Panc1 (cell line): Measurements from ENCODE around the gene TSC2. TPM values are rescaled to one million over a fixed set of nuclear protein-coding genes. Genes with fewer than 3 reads are reported as not detected.

Experiments
- ATAC-seq: fragments of 200-7000 bp; cut with Tn5 transposase; 2 replicates; pipeline ENCODE4 v1.9.1; 2020; ENCODE audit warnings: mild to moderate bottlenecking, moderate library complexity
- BruUV-seq: library from RNA; stranded (reverse); fragments of 400-500 nt; replicated peaks from 2 replicates; lab custom pipeline; 2021; lab: Mats Ljungman, UMichigan
- CTCF ChIA-PET: fragments of 300-600 bp; sonication (Branson Sonifier 250); formaldehyde crosslinking; loops from one replicate; lab custom pipeline; 2022; ENCODE audit warnings: antibody characterized with exemption; lab: Charles Lee
- POLR2A ChIA-PET: fragments of 300-600 bp; sonication (Branson Sonifier 250); formaldehyde crosslinking; loops from one replicate; lab custom pipeline; 2022; ENCODE audit warnings: antibody characterized with exemption; lab: Charles Lee
- DNase-seq: peaks from one replicate; pipeline ENCODE4 v3.0.0-alpha.2; 2010; ENCODE audit warnings: low read depth, low spot score
- H3K27ac ChIP-seq: 2 replicates; pipeline ENCODE4 v1.5.1; 2011; ENCODE audit warnings: mild to moderate bottlenecking, low read length, inconsistent platforms
- H3K27me3 ChIP-seq: fragments of 200-500 bp; sonication (Bioruptor generic); 2 replicates; pipeline ENCODE4 v1.6.0; 2014; ENCODE audit warnings: low read length, inconsistent platforms; ENCODE audit not compliant: control insufficient read depth, insufficient read depth
- H3K36me3 ChIP-seq: fragments of 200-500 bp; sonication (Bioruptor generic); 2 replicates; pipeline ENCODE4 v1.5.1; 2014; ENCODE audit warnings: inconsistent platforms, mild to moderate bottlenecking, low read length, moderate library complexity; ENCODE audit not compliant: control insufficient read depth, insufficient read depth
- H3K4me1 ChIP-seq: 2 replicates; pipeline ENCODE4 v1.5.1; 2011; ENCODE audit warnings: inconsistent platforms, mild to moderate bottlenecking, low read length, moderate library complexity; ENCODE audit not compliant: control insufficient read depth, insufficient read depth
- H3K4me3 ChIP-seq, 2 experiments: 2 replicates each; pipeline ENCODE4 v1.5.1; 2011 to 2012; ENCODE audit warnings: low read depth in 2 of 2, low read length in 2 of 2, mild to moderate bottlenecking in 2 of 2, inconsistent platforms in 1 of 2, moderate library complexity in 1 of 2
- H3K9me3 ChIP-seq: fragments of 200-500 bp; sonication (Bioruptor generic); 2 replicates; pipeline ENCODE4 v1.5.1; 2014; ENCODE audit warnings: low read depth, mild to moderate bottlenecking, inconsistent platforms, low read length, moderate library complexity; ENCODE audit not compliant: control insufficient read depth, insufficient read depth
- POLR2AphosphoS5 ChIP-seq: IDR thresholded peaks from 2 replicates; pipeline ENCODE4 v1.6.1; 2012; ENCODE audit warnings: mild to moderate bottlenecking, low read depth, low read length, moderate library complexity
- SIN3A ChIP-seq: IDR thresholded peaks from 2 replicates; pipeline ENCODE4 v1.6.1; 2012; ENCODE audit warnings: low read depth, mild to moderate bottlenecking, low read length, moderate library complexity, borderline replicate concordance; ENCODE audit not compliant: insufficient read depth
- TCF7L2 ChIP-seq: IDR thresholded peaks from 2 replicates; pipeline ENCODE4 v1.6.1; 2011; ENCODE audit warnings: mild to moderate bottlenecking, low read depth, low read length, inconsistent platforms
- in situ Hi-C: cut with HindIII; loops from 2 replicates; pipeline ENCODE4 v1.10.0; 2016; ENCODE audit warnings: low sequenced_read_pairs, low pct_unique_long_range_greater_than_20kb
- intact Hi-C: fragments of 100-400 bp; cut with micrococcal nuclease; formaldehyde crosslinking; loops from one replicate; pipeline ENCODE4 v1.10.0; 2022; ENCODE audit not compliant: unreplicated experiment
- total RNA-seq: library from RNA; stranded (reverse); gene quantifications from one replicate; pipeline ENCODE4 v1.2.1, GENCODE V29; 2021; ENCODE audit not compliant: unreplicated experiment
- TF ChIP-seq, protein P1 (sequence below): fragments of 450-650 bp; IDR thresholded peaks from 2 replicates; pipeline ENCODE4 v1.5.1; 2017; ENCODE audit warnings: mild to moderate bottlenecking
- TF ChIP-seq, protein P2 (sequence below), 2 experiments: IDR thresholded peaks; 2 replicates each; pipeline ENCODE4 v1.6.1; 2011 to 2012; ENCODE audit warnings: low read depth in 2 of 2, control low read depth in 1 of 2, low read length in 1 of 2, mild to moderate bottlenecking in 1 of 2, moderate library complexity in 1 of 2; ENCODE audit not compliant: insufficient read depth in 1 of 2

TSC2 gene
- total RNA-seq, 1 experiment from 2014 or later, result 115 TPM

DNA sequence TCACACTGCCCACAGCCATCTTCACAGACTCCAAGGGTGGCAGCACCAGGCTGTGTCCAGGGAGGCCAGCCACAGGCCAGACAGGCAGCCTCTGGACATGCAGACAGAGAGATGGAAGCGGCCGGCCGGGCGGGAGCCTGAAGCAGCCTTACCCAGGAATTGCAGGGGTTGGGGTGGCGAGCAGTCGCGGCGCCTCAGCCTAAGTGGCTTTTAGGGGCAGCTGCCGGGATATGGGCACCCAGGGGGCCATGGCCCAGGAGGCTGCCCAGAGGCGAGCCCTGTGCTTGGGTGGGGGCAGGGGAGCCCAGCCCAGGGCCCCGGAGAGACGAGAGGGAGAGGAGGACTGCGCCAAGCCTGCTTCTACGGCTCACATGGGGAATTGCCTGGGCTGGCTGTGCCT, 22.5 kb upstream of the TSC2 start:
- intact Hi-C loops, result loop anchor here (10.0 kb wide), 1 partner anchor 120 kb away; the partner anchor contains the start of gene RAB26
- POLR2A ChIA-PET, result no interaction called here
- no peak for ATAC-seq
- no peaks in the 10 kb centered on the region for H3K27me3 ChIP-seq
- H3K4me1 ChIP-seq, result peaks cover 44% of the 10 kb centered on the region
- H3K27ac ChIP-seq, result peak overlapping the region; percentile 77
- no peaks in the 10 kb centered on the region for H3K36me3 ChIP-seq
- no peaks in the 10 kb centered on the region for H3K9me3 ChIP-seq
- BruUV-seq, result no TSS peak
- DNase-seq, result no peak
- in situ Hi-C loops, result no loop called here
- H3K4me3 ChIP-seq, result no peak overlapping the region
- TF ChIP-seq TCF7L2 (no peak), POLR2AphosphoS5 (no peak), SIN3A (no peak)
- TF ChIP-seq, protein P1, sequence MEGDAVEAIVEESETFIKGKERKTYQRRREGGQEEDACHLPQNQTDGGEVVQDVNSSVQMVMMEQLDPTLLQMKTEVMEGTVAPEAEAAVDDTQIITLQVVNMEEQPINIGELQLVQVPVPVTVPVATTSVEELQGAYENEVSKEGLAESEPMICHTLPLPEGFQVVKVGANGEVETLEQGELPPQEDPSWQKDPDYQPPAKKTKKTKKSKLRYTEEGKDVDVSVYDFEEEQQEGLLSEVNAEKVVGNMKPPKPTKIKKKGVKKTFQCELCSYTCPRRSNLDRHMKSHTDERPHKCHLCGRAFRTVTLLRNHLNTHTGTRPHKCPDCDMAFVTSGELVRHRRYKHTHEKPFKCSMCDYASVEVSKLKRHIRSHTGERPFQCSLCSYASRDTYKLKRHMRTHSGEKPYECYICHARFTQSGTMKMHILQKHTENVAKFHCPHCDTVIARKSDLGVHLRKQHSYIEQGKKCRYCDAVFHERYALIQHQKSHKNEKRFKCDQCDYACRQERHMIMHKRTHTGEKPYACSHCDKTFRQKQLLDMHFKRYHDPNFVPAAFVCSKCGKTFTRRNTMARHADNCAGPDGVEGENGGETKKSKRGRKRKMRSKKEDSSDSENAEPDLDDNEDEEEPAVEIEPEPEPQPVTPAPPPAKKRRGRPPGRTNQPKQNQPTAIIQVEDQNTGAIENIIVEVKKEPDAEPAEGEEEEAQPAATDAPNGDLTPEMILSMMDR, result no peak
- TF ChIP-seq, protein P2, sequence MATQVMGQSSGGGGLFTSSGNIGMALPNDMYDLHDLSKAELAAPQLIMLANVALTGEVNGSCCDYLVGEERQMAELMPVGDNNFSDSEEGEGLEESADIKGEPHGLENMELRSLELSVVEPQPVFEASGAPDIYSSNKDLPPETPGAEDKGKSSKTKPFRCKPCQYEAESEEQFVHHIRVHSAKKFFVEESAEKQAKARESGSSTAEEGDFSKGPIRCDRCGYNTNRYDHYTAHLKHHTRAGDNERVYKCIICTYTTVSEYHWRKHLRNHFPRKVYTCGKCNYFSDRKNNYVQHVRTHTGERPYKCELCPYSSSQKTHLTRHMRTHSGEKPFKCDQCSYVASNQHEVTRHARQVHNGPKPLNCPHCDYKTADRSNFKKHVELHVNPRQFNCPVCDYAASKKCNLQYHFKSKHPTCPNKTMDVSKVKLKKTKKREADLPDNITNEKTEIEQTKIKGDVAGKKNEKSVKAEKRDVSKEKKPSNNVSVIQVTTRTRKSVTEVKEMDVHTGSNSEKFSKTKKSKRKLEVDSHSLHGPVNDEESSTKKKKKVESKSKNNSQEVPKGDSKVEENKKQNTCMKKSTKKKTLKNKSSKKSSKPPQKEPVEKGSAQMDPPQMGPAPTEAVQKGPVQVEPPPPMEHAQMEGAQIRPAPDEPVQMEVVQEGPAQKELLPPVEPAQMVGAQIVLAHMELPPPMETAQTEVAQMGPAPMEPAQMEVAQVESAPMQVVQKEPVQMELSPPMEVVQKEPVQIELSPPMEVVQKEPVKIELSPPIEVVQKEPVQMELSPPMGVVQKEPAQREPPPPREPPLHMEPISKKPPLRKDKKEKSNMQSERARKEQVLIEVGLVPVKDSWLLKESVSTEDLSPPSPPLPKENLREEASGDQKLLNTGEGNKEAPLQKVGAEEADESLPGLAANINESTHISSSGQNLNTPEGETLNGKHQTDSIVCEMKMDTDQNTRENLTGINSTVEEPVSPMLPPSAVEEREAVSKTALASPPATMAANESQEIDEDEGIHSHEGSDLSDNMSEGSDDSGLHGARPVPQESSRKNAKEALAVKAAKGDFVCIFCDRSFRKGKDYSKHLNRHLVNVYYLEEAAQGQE (IDR thresholded peaks at IDR 0.05; ENCODE audit: insufficient read depth in 1 of 2, low read depth in 2 of 2, low read length in 1 of 2), result no peak
- CTCF ChIA-PET, result interaction anchor here (0.9 kb wide), 1 partner anchor 201 kb away, joined by 3 read pairs; no protein-coding TSS in a partner anchor

DNA sequence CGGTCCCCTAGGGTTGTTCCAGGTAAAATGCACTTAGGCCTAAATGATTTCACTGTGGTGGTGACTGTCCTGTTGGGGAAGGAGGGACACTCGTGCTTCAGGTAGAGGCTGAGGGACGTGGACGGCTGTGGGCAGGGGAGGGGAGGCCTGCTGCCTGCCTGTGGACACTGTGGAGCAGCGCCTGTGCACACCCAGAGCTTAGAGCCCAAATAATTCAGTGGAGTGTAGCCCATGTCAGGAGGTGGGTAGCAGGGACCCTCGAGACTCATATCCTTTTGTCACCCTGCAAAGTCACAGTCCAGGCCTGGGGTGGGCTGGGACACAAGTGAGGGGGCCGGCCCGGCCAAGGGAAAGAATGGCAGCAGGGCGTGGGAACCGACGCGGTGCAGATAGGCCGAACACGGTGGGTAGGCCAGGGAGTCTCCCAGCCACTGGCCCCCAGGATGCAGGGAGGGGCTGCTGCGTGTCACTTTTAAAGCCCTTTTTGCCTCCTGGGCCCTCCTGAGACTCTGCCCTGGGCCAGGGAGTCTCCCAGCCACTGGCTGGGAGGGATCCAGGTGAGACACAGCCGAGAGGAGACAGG, 21.8 kb upstream of the TSC2 start:
- Histone ChIP-seq H3K27ac (peak overlapping the region; percentile 77), H3K4me1 (peaks cover 51% of the 10 kb centered on the region), H3K4me3 (peak overlapping the region; percentile 29 to 52), H3K36me3 (no peaks in the 10 kb centered on the region), H3K9me3 (no peaks in the 10 kb centered on the region), H3K27me3 (no peaks in the 10 kb centered on the region)
- ATAC-seq, result no peak
- in situ Hi-C loops, result no loop called here
- intact Hi-C loops, result loop anchor here (10.0 kb wide), 1 partner anchor 119 kb away; the partner anchor contains the start of gene RAB26
- ChIA-PET POLR2A (no interaction called here), CTCF (interaction anchor here (0.9 kb wide), 1 partner anchor 200 kb away, joined by 3 read pairs; no protein-coding TSS in a partner anchor)
- TF ChIP-seq, protein P2 (IDR thresholded peaks at IDR 0.05; ENCODE audit: insufficient read depth in 1 of 2, low read depth in 2 of 2, low read length in 1 of 2), result no peak
- TF ChIP-seq POLR2AphosphoS5 (no peak), SIN3A (no peak), TCF7L2 (no peak)
- TF ChIP-seq, protein P1, result no peak
- DNase-seq, result no peak
- no TSS peak for BruUV-seq
